ENCODE data around the gene KAZALD1.

KAZALD1 gene

GRCh38 chr10:101061624-101062231 is at the start of gene KAZALD1:
KAZALD1 (plus strand) TSS chr10:101061989; CDS start chr10:101062593, 604 bp downstream.
- no peak for DNase-seq

DNA sequence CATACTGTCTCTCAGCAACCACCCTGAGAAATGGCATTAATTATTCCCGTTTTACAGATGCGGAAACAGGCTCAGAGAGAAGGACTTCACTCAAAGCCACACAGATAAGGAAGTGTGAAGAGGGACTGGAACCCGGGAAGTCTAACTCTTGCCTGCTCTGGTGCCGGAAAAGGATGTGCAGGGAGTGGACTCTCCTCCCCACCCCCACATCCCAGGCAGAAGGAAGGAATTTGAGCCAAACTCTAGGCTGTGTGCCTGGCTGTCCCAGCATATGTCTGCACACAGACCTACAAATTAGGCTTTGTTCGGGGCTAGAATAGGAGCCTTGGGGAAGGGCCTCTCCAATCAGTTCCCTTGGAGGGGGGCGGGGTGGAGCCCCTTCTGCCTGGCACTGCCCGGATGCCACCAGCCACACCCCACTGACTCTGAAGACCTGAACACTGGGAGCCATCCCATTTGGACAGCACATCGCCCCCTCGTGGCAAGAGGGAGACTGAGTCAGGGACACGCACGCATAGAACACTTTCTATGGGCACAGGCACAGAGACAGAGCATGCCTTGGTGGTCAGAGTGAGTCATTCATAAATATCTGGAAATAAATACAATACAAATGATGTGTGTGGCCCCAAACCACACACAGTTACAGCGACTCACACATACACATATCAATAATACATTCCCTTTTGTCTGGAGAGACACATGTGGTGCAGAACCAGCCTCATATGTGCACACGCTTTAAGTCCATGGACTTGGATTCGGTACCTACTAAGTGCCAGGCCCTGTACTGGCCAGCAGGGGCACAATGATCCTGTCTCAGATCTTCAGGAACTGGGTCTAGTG is 49.0 kb upstream of the KAZALD1 start:
- peak; percentile 46 for DNase-seq

DNA sequence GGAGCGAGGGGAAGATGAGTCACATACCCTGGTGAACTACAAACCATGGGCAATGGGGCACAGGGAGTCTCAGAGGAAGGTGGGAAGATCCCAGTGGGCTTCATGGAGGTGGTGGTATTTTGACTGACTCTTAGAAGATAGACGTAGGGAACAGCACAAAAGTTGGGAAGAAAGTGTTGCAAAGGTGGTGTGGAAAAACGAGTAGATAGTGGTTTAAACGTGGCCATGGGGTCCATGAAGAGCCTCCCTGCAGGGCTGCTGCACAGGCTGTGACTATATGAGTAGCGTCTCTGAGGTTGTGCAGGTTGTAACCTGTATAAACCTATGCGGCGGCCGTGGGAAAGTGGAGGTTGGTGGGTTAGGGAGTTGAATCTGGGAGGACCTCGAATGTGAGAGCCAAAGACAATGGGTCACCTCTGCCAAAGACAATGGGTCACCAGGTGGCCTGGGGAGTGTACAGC is 48.4 kb upstream of the KAZALD1 start:
- no peak for DNase-seq

- peak; percentile 31 for DNase-seq
Measured at GRCh38 chr10:101014230-101014884, 47.4 kb upstream of the KAZALD1 start.

GRCh38 chr10:101014966-101015581 is 46.7 kb upstream of the KAZALD1 start:
- DNase-seq = no peak

DNA sequence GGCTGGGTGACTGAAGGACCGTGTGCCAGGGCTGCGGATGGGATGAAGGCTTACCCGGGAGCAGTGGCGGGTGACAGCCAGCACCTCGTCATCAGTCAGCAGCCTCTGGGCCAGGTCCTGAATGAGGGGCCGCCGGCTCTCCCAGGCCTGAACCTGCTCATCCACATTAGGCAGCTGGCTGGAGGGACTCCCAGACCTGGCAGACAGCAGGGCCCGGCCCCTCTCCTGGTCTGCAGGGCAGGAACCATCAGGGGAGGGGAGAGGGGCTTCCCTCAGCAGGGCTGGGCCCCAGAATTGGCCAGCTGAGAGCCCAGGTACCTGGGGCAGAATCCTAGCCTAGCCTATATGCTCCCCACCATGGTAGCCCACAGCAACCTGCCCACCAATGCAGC is 46.2 kb upstream of the KAZALD1 start:
- no peak for DNase-seq

- DNase-seq = no peak
Measured at GRCh38 chr10:101016814-101017213, 45.0 kb upstream of the KAZALD1 start.

DNA sequence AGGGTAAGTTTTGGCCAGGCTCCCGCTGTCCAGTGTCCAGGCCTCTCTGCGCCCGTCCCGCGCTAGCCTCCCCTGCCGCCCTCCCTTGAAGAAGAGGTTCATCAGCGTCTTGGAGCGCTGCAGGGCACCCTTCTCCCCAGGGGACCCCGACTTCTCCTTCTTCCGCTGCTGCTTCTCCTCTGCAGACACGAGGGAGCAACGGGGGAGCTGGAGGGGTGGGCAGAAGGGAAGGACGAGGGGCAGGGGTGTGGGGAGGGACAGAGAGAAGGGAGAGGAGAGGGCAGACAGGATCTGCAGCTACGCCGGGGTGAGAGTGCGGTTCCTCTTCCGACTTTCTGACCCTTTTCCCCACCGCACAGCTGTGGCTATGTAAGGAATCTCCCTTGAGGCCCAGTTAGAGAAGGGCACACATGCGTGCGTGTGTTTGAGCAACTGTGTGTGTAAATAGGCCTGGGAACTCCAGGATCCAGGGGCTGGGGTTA is 43.6 kb upstream of the KAZALD1 start:
- DNase-seq = no peak

- DNase-seq = peak; percentile 41
Measured at GRCh38 chr10:101018600-101019439, 43.0 kb upstream of the KAZALD1 start.

GRCh38 chr10:101019440-101019703 is 42.4 kb upstream of the KAZALD1 start:
- DNase-seq = no peak

DNA sequence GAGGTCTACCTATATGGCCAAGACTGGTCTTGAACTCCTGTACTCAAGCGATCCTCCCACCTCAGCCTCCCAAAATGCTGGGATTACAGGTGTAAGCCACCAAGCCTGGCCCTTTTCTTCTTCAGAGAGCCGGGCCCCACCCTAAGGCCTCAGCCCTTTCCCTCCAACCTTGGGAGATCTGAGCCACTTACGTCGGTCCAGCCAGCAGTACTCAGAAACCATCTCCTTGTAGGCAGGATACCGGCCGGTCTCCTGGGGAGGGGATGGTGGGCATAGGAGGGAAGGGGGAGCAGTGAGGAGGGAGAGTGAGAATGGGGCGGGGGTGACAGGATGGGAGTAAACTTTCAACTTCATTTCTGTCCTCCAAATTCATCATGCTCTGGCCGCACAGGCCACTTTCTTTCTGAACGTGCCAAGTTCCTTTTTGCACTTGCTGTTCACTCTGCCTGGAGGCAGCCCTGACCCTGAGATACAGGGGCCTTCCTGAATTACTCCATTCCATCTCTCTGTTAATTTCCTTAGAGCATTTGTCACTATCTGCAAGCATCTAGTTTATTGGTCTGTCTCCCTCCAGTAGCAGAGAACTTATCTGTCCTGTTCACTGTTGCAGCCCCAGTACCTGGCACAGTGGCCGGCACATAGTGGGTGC is 41.2 kb upstream of the KAZALD1 start:
- no peak for DNase-seq

GRCh38 chr10:101021239-101021638 is 40.5 kb upstream of the KAZALD1 start:
- no peak for DNase-seq

GRCh38 chr10:101021692-101022251 is 40.0 kb upstream of the KAZALD1 start:
- DNase-seq = no peak

DNA sequence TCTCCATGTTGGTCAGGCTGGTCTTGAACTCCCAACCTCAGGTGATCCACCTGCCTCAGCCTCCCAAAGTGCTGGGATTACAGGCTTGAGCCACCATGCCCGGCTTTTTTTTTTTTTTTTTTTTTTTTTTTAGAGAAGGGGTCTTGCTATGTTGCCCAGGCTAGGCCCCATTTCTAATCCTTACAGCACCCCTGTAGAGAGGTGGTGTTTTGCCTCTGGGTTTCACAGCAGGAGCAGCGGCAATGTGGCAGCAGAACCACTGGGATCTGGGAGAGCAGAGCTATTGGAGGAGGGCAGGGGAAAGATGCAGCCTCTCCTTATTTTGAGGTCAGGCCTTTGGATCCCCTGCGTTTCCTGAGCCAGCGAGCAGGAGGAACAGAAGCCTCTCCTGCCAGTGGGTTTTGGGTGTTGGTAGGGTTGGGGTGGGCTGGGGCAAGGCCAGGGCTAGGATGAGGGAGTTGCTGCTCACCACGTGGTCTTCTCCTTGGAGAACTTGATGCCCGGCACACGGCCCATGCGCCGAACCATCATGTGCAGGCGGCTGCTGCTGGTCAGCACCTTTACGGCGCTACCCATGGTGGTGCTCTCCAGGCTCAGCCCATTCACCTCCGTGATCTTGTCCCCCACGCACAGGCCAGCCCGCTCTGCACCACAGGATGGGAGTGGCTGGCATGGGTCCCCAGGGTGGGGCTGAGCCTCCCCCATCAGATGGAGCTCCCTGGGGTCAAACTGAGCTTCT is 38.7 kb upstream of the KAZALD1 start:
- DNase-seq = no peak

DNA sequence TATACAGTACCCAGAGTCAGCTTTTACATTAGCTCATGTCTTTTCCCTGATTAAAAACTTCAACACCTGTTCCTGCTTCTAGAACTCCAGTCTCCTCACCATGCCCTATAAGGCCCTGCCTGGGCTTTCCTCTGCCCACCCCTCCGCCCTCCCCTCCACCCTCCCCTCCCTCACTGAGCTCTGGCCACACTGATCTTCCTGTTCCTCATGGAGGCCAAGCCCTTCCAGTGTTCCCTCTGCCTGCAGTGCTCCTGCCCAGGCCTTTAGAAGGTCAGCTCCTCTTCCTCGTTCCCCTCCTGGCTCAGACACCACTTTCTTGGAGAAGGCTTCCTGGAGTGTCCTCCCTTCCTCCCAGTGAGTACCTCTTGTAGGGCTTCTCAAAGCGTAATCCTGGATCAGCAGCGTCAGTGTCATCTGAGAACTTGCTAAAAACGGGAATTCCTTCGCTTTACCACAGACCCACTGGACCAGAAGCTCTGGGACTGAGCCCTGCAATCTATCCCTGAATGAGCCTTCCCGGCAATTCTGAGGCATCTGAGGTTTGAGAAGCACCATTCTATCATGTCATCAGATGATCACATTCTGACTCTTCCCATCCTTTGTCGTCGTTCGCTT is 34.6 kb upstream of the KAZALD1 start:
- DNase-seq = no peak

GRCh38 chr10:101028446-101029337 is 33.1 kb upstream of the KAZALD1 start:
- no peak for DNase-seq

- DNase-seq = no peak
Measured at GRCh38 chr10:101029520-101030295, 32.1 kb upstream of the KAZALD1 start.

DNA sequence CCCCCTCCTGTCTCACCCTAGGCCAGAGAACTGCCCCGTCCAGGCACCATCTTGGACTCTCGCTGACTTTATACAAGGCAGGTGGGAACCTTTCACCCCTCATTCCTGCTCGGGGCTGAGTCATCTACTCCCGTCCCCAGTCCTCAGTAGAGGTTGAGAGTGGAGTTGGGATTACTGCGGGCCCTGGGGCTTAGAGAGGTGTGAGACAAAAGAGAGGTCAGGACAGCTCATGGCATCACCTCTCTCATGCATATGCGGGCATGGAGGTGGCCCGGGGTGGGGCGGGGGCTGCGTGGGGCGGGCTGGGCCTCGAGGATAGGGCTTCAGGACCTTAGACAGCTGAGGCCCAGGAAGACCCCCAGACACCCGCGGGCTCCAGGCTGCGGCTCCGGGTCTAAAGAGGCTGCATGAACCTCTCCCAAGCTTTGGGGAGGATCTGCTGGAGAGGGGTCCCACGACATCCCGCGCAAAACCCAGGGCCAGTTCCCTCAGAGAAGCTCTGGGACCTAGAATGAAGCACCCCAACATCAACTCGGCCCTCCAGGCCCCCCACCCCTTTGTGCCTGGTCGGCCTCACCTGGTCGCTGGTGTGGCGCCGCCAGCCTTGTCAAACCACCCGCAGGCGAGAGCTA is 31.2 kb upstream of the KAZALD1 start:
- no peak for DNase-seq

Data from NCI-H1105 treated with DMSO at 0.1 percent for 48 hours (cell line).